HG03196 (cell line): ENCODE data around the gene C2CD5.
"Not testable (repeated sequence)": the region's sequence is repeated elsewhere in the genome, so short reads cannot be mapped to it uniquely, and the experiment has no call there.

Source experiments
- ATAC-seq: cut with Tn5 transposase; IDR thresholded peaks from one replicate; pipeline ENCODE4 v1.9.1; 2021; ENCODE audit not compliant: unreplicated experiment

C2CD5 gene

GRCh38 chr12:22536346-22536945, 7.9 kb downstream of the C2CD5 start:
- no peak for ATAC-seq

GRCh38 chr12:22535478-22535877, 8.9 kb downstream of the C2CD5 start:
- no peak for ATAC-seq

DNA sequence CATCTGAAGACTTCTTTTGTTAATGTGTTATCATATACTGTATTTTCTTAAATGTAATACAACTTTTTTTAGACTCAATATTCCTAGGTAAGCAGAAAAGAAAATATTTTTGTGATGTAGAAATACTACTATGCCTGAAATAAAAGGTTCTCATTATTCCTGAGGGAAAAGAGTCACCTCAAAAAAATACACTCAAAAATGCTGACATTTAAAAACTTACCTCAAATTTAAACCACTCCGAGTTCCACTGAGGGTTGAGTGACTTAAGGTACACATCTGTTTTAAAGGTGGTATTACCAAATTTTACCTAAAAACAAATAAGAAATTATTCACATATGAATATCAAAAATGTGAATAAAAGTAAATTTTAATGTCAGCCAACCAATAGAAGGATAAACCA, 9.3 kb downstream of the C2CD5 start:
- ATAC-seq = no peak

DNA sequence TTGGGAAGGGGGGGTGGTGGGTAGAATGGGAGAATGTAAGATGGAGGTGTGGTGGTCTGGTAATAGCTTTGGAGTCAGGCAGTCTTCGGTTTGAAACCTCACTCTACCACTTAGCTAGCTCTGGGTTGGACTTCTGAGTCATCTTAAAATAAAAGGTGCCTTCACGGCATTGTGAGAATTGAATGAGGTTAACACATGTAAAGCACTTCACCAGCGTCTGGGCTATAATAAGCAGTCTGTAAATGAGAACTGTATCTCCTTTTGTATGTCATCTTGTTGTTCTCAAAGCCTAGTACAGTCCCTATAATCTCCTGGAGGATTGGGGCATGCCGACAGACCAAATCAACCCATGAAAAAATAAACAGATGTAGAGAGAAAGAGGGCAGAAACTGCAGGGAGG, 11.2 kb downstream of the C2CD5 start:
- no peak for ATAC-seq

GRCh38 chr12:22532317-22532716, 12.0 kb downstream of the C2CD5 start:
- ATAC-seq = no peak

DNA sequence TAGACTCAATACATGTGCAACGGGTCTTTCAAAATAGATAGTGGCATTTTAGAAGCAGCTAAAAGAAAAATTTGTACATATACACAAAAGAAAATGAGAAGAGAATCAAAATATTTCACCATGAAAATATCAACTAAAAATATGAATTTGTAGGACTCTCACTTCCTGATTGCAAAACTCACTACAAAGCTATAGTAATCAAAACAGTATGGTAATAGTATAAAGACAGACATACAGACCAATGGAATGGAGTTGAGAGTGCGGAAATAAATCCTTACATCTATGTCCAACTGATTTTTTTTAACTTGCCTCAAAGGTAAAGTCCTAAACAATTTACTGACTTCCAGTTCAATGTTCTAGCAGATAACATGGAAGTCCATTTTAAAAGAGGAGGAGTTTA, 13.1 kb downstream of the C2CD5 start:
- no peak for ATAC-seq

- ATAC-seq = peak; percentile 69
Observed at GRCh38 chr12:22529281-22530060, 14.9 kb downstream of the C2CD5 start.

GRCh38 chr12:22527999-22528398, 16.3 kb downstream of the C2CD5 start:
- no peak for ATAC-seq

GRCh38 chr12:22526836-22527235, 17.5 kb downstream of the C2CD5 start:
- no peak for ATAC-seq

GRCh38 chr12:22525426-22525825, 18.9 kb downstream of the C2CD5 start:
- no peak for ATAC-seq

DNA sequence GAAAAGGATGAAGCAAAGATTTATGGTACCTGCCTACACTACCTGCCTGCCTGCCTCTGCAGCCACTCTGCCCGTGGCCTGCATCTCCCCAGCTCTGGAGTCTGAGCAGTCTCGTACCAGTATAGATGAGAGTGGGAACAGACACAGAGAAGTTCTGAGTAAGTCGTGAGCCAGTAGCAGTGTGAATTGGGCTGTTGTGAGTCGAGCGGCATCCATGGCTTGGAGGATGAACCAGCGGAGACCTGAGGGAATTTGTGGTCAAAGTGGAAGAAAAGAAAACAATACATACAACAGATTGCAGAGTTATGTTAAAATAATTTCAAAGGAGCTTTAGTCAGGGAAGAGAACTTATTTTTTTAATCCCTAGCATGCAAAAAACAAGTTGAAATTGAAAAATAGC, 25.3 kb downstream of the C2CD5 start:
- no peak for ATAC-seq

GRCh38 chr12:22518060-22518719, 26.2 kb downstream of the C2CD5 start:
- ATAC-seq = no peak

DNA sequence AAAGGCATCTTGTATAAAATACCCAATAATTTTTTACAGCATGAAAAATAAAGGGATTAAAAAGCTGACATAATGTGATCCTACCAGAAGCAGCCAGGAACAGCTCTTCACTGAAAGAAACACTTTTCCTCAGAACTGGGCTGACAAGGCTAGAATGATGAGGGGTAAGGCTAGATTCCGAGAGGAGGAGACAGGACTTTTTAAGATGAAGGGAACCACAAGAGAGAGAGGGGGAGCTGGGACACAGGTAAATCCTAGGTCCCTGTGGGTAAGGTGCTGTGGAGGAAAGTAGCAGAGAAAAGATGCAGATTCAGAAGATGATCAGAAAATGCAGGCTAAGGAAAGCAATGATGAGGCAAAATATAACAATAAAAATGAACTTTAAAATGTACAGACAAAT, 29.5 kb downstream of the C2CD5 start:
- no peak for ATAC-seq

- no peak for ATAC-seq
Observed at GRCh38 chr12:22505826-22506225, 38.5 kb downstream of the C2CD5 start.

GRCh38 chr12:22500100-22500499, 44.2 kb downstream of the C2CD5 start:
- ATAC-seq = no peak

DNA sequence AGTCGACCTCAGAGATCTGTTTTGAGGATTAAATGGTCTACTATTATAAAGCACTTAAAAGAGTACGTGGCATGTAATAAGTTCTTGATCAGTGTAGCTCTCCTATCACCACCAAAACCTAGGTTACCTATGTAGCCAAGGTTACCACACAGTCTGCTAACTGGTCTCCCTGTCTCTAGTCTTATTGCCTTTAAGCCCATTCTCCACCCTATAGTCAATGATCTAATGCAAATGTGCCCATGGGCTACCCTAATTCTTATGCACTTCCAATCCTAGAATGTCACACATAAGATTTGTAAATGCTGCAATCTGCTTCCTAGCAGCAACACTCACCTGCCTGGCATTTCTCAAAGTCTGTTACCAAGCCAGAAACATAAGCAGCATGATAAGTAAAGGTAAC, 44.9 kb downstream of the C2CD5 start:
- ATAC-seq = no peak

DNA sequence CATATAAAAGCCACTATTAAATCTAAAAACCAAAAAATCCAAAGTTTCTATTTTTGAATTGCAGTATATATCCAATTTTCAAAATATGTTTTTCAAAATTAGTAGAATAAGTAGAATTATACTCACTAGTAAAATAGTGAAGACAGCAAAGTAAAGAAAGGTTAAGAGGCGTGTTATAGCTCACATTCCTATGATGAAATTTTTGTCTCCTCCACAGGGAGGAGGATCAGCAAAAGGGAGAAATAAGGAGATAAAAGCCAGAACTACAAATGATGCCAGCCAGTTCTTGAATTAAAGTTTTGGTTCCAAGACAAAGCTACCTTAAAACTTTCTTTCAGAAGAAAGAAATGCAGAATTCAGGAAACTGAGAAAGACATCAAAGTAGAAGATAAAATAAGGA, 50.0 kb downstream of the C2CD5 start:
- ATAC-seq = no peak

DNA sequence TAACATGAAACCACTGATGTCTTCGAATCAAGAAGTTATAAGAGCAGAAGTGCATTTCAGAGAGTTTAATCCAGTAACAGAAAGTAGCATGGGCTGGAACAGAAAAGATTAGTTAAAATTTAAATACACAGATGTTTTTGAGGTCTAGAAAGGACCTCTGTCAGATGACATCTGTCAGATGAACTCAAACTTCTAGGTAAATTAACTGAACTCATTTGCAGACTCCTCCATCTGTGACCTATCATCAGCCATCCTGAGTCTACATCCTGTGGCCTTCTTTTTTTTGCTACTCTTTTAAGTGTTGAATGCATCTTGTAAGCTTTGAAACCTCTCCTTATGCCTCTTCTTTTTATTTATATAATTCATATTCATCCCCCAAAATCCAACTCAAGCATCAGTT, 53.3 kb downstream of the C2CD5 start:
- ATAC-seq = no peak

- no peak for ATAC-seq
Observed at GRCh38 chr12:22488478-22488877, 55.9 kb downstream of the C2CD5 start.

- ATAC-seq = not testable (repeated sequence)
Observed at GRCh38 chr12:22487683-22488082, 56.7 kb downstream of the C2CD5 start.

- ATAC-seq = no peak
Observed at GRCh38 chr12:22481547-22482104, 62.7 kb downstream of the C2CD5 start.

DNA sequence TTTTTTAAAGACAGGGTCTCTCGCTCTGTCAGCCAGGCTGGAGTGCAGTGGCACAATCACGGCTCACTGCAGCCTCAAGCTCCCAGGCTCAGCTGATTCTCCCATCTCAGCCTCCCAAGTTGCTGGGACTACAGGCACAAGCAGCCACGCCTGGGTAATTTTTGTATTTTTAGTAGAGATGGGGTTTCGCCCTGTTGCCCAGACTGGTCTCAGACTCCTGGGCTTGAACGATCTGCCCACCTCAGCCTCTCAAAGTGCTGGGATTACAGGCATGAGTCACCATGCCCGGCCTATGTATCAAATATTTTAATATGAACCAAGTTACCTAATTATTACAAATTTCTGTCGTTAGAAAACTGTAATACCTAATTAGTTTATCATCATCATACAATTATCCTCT, 63.5 kb downstream of the C2CD5 start:
- ATAC-seq = not testable (repeated sequence)
